SH-SY5Y (cell line): ENCODE measurements around the gene GBX1.

Experiments
- GATA2 ChIP-seq: IDR thresholded peaks from 2 replicates; pipeline ENCODE4 v1.6.1; 2011; ENCODE audit warnings: mild to moderate bottlenecking, low read depth, low read length
- GATA3 ChIP-seq: IDR thresholded peaks from 2 replicates; pipeline ENCODE4 v1.6.1; 2011; ENCODE audit warnings: low read depth, mild to moderate bottlenecking, low read length, moderate library complexity

Gene GBX1

GRCh38 chr7:151185762-151186639, 18.5 kb upstream of the GBX1 start:
- TF ChIP-seq GATA2 (no peak), GATA3 (no peak)

DNA sequence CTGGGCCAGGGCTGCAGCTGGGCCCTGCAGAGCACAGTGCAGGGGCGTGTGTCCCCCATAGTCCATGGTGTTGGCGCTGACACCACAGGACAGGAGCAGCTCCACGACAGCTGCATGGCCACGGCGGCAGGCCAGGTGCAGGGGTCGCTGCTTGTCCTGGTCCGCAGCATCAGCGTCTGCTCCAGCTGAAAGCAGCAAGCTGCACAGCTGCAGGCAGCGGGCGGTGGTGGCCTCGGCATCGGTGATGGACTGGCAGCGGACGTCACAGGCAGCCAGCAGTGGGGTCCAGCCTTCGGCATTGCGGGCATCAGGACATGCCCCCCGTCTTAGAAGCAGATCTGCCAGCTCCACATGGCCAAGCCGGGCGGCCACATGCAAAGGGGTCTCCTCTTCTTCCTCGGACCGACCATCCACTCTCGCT, 13.5 kb upstream of the GBX1 start:
- TF ChIP-seq GATA2 (no peak), GATA3 (no peak)

DNA sequence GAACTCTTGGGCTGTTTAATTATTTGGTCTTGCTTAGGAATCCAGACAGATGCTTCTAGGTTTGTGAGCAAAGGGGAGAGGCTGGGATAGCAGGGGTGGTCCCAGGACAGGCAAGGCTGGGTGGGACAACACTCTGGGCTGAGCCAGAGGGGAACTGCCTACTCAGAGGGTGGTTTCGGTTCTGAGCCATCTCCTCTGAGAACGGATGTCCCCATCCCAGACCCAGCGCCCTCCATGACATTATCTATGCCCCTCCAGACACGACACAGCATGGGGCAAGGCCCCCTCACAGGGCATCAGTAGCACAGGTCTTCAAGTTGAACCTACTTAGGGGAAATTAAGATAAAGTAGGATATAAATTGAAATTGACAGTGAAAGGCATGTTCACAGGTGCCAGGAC, 12.5 kb upstream of the GBX1 start:
- TF ChIP-seq GATA2 (no peak), GATA3 (no peak)

DNA sequence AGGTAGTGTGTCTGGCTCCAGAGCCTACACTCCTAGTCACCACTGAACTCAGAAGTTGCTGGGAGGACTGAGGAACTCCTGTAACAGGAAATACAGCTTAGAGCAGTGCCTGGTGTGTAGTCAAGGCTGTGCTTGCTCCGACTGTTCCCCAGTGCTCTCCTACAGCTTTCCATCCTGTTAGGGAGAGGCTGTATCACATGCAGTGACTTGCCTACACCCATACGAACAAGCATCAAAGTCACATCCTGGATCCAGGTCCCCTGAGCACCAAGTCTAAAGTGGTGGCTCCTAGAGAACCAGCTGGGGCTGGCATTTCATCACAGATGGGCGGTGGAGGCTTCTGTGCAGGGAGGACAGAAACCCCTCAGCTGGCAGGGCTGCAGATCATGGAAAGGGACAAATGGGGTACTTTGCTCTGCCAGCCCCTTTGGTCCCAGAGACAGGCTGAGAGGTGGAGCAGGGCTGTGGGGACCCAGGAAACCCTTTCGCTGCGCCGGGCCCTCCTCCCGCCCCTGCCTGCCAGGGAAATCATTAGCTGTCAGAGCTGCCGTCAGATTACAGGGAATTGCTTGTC, 11.9 kb upstream of the GBX1 start:
- no peak for TF ChIP-seq GATA2
- TF ChIP-seq GATA3: no peak

- TF ChIP-seq GATA3 (no peak), GATA2 (no peak)
These were observed 11.3 kb upstream of the GBX1 start for GRCh38 chr7:151178831-151179230.

GRCh38 chr7:151178236-151178635, 10.7 kb upstream of the GBX1 start:
- TF ChIP-seq GATA2 (no peak), GATA3 (no peak)

- no peak for TF ChIP-seq GATA2
- TF ChIP-seq GATA3: no peak
These were observed 9.8 kb upstream of the GBX1 start for GRCh38 chr7:151177310-151177709.

- no peak for TF ChIP-seq GATA2
- no peak for TF ChIP-seq GATA3
These were observed 8.9 kb upstream of the GBX1 start for GRCh38 chr7:151176401-151176800.

DNA sequence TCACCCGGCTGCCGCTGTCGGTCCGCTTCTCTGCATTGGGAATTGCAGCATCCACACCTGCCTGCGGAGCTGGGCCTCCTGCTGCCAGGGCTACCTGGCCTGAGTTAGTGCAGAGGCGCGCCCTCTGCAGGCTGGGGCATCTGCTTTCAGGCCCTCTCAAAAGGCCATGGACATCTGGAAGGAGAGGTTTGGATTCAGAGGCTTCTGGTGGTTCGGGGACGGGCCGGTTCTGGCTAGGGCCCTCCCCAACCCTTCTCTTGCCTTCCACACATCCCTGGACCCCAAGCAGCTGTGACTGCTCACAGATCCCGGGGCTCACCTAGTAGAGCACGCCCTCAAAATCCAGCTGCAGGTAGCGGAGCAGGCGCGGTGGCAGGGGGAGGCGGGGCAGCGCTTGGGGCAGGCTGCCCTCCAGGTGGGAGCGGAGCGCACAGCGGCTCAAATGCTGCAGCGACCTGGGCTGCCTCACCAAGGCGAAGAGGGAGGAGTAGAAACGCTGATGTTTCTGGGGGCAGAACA, 8.4 kb upstream of the GBX1 start:
- TF ChIP-seq GATA2 (no peak), GATA3 (no peak)

- TF ChIP-seq GATA3 (no peak), GATA2 (no peak)
These were observed 7.7 kb upstream of the GBX1 start for GRCh38 chr7:151175047-151175792.

DNA sequence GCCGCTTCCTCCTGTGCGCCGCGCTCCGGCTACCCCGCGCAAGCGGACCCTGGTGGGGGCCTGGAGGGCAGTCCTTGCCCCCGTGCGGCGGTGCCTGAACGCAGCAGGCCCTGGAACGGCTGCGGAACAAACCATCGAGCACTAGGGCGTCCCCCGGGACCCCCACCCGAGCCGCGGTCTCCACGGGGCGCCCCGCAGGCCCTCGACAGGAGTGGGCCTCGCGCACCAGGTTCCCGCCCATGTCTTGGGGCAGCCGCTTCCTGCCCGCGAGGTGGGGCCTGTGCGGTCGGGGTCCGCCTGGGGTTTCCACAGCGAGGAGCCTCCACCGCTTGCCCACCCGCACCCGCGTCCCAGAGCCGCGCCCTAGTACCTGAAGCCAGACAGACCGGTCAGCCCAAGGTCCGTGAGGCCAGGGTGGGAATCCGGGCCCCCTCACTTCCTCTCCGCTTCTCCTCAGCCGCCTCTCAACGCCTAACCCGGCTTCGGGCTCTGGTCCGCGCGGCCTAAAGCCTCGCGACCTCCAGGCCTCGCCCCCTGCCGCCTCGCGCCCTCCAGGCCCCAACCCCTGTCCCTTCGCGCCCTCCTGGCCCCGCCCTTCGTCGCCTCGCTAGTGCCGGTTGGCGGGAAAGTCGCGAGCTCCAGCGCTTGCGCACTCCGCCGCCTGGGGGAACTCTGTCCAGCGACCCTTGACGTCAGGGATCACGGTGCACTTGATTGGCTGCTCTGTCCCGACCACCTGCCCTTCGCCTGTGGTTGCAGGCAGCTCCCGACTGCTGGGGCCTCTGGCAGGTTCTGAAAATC, 7.0 kb upstream of the GBX1 start:
- TF ChIP-seq GATA3: no peak
- no peak for TF ChIP-seq GATA2

DNA sequence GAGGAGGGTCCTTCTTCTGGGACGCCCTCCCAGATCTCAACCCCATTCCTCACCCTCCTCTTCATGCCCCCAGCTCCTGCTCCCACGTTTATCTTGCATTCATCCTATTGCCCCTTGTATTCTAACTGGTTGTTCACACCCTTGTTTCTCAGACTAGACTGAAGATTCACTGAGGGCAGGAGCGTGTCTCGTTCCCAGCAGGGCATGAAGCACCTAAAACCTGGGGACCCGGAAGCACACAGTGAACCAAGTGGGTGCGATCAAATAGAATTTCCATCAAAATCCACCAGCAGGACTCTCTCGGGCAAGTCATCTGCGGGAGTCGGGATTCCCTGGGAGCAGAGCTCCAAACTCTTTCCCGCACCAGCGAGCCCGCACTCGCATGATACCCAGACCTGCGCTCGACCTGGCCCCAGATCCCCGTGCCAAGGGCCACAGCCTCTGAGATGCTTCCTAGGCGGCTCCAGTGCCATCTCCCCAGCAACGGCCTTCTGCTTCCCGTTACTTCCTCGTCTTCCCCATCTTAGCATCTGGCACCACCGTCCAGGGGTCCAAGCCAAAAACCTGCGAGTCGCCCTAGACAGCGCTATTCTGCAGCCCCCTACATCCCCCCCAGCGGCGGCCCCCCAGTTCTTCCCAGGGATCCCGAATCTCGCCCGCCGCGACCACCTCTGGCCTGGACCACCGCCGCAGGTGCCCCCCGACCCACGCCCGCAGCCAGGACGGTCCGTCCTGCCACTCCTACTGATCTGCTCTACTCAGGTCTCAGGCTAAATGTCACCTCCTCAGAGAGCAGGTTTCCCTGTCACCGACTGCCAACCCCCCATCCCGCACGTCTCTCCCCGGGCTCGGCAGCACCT, 6.1 kb upstream of the GBX1 start:
- TF ChIP-seq GATA2: no peak
- no peak for TF ChIP-seq GATA3

DNA sequence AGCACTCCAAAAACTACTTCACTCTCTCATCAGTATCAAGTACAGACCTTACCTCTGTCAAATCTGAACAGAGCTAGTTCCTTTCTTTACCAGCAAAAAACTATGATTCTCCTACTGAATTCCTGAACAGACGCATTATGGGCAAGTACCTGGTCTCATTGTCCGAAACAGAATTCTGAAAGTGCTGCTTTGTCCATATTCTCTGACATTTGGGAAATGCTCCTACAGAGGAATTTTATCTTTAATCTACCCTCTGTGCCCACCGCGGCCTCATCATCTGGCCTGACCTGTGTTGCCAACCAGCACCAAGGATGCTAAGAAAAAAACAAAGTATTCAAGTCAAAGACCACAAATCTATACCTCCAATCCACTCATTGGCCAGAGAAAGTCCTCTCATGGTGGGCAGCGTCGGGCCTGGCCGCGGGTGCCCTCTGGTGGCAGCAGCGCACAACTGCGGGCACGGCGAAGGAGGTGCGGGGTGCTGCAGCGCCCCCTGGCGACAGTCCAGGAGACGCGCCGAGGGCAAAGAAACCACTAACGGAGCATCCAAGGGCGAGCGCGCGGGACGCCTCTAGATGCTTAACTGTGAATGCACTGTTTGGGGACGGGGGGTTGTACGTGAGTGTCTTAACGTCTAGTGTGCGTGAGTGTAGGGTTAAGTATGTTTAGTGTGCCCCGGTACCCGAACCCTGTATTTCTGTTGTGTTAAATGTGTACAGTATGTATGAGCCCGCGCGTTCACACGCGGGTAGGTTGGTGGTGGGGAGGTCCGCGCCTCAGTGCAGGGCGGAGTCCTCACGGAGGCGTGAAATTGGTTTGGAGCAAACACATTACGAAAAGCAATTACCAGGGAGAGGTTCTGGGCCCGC, 5.0 kb upstream of the GBX1 start:
- TF ChIP-seq GATA3: no peak
- no peak for TF ChIP-seq GATA2

- TF ChIP-seq GATA2 (no peak), GATA3 (no peak)
These were observed 1.3 kb upstream of the GBX1 start for GRCh38 chr7:151168787-151169162.
